H1 (cell line): ENCODE measurements around the gene SPARC. TPM values are rescaled to one million over a fixed set of nuclear protein-coding genes. Genes with fewer than 3 reads are reported as not detected.

ENCODE experiments used
- CTCF ChIA-PET: fragments of 300-600 bp; sonication (Branson Sonifier 250); formaldehyde crosslinking; loops from one replicate; lab custom pipeline; 2021; ENCODE audit not compliant: partially characterized antibody; lab: Charles Lee
- POLR2A ChIA-PET: fragments of 300-600 bp; sonication (Branson Sonifier 250); formaldehyde crosslinking; loops from one replicate; lab custom pipeline; 2021; ENCODE audit warnings: inconsistent platforms; ENCODE audit not compliant: partially characterized antibody; lab: Charles Lee
- DNase-seq, 2 experiments: peaks; one replicate each; pipeline versions ENCODE4 v3.0.0 to v3.0.0-alpha.2; 2010 to 2022; ENCODE audit warnings: low spot score in 2 of 2, low read depth in 1 of 2, mixed read lengths in 1 of 2
- FAIRE-seq: peaks from 2 replicates; lab custom pipeline; 2011; peaks lifted over from hg19 to GRCh38; lab: Jason Lieb, UNC
- H2AFZ ChIP-seq: 2 replicates; pipeline ENCODE4 v1.8.1; 2012; ENCODE audit warnings: low read length, inconsistent platforms
- H2AK5ac ChIP-seq: 2 replicates; pipeline ENCODE4 v1.6.1; 2013; ENCODE audit warnings: low read depth, low read length
- H2BK120ac ChIP-seq: replicated peaks from 2 replicates; pipeline ENCODE3; 2013; ENCODE audit warnings: low read depth, low read length, inconsistent platforms
- H2BK12ac ChIP-seq: 2 replicates; pipeline ENCODE4 v1.6.1; 2013; ENCODE audit warnings: low read depth, low read length
- H2BK15ac ChIP-seq: 2 replicates; pipeline ENCODE4 v1.6.1; 2013; ENCODE audit warnings: low read length
- H2BK20ac ChIP-seq: 2 replicates; pipeline ENCODE4 v1.6.1; 2013; ENCODE audit warnings: low read length
- H2BK5ac ChIP-seq: 2 replicates; pipeline ENCODE4 v1.6.1; 2013; ENCODE audit warnings: low read depth, low read length
- H3K14ac ChIP-seq: 2 replicates; pipeline ENCODE4 v1.6.1; 2013; ENCODE audit warnings: inconsistent platforms; ENCODE audit not compliant: insufficient read length
- H3K18ac ChIP-seq: 2 replicates; pipeline ENCODE4 v1.6.1; 2013; ENCODE audit warnings: low read length; ENCODE audit errors: extremely low read depth
- H3K23ac ChIP-seq: 2 replicates; pipeline ENCODE4 v1.6.1; 2013; ENCODE audit warnings: inconsistent platforms; ENCODE audit not compliant: insufficient read length
- H3K23me2 ChIP-seq: 2 replicates; pipeline ENCODE4 v1.6.1; 2013; ENCODE audit warnings: low read depth, low read length
- H3K27ac ChIP-seq: 2 replicates; pipeline ENCODE4 v1.6.1; 2011; ENCODE audit warnings: low read depth, low read length, inconsistent platforms
- H3K27me3 ChIP-seq, 4 experiments: replicated peaks in 1 of 4; 1 replicate in 1 of 4; 2 replicates in 3 of 4; pipeline versions ENCODE4 v1.6.1 to v1.8.1; 2011 to 2013; ENCODE audit warnings: low read length in 3 of 4, mild to moderate bottlenecking in 3 of 4, inconsistent platforms in 2 of 4, mixed read lengths in 2 of 4, moderate library complexity in 1 of 4; ENCODE audit not compliant: control insufficient read depth in 3 of 4, insufficient read depth in 3 of 4; ENCODE audit errors: extremely low read depth in 1 of 4
- H3K36me3 ChIP-seq, 4 experiments: 2 replicates each; pipeline versions ENCODE4 v1.6.1 to v1.8.1; 2011 to 2013; ENCODE audit warnings: mild to moderate bottlenecking in 4 of 4, low read length in 3 of 4, moderate library complexity in 2 of 4, control low read depth in 1 of 4, inconsistent platforms in 1 of 4; ENCODE audit not compliant: insufficient read depth in 4 of 4, control insufficient read depth in 2 of 4
- H3K4ac ChIP-seq: replicated peaks from 2 replicates; pipeline ENCODE3; 2013; ENCODE audit warnings: low read length, low read depth, mixed read lengths, inconsistent platforms; ENCODE audit not compliant: insufficient read length
- H3K4me1 ChIP-seq, 4 experiments: replicated peaks in 1 of 4; 1 replicate in 1 of 4; 2 replicates in 3 of 4; pipeline versions ENCODE4 v1.6.1 to v1.8.1; 2011 to 2013; ENCODE audit warnings: low read length in 3 of 4, inconsistent platforms in 2 of 4, mixed read lengths in 1 of 4; ENCODE audit not compliant: insufficient read depth in 4 of 4, control insufficient read depth in 3 of 4
- H3K4me2 ChIP-seq, 2 experiments: 2 replicates each; pipeline versions ENCODE4 v1.6.1 to v1.8.1; 2011 to 2013; ENCODE audit warnings: low read depth in 2 of 2, low read length in 2 of 2, control low read depth in 1 of 2, inconsistent platforms in 1 of 2, mild to moderate bottlenecking in 1 of 2; ENCODE audit not compliant: insufficient read depth in 1 of 2
- H3K4me3 ChIP-seq, 4 experiments: fragments of 200-600, 300-600 bp in 1 of 4; sonication (generic), shearing (Covaris generic), sonication (Bioruptor Twin) in 1 of 4; 2 replicates each; pipeline versions ENCODE4 v1.5.1 to v1.8.1; 2011 to 2016; ENCODE audit warnings: low read length in 4 of 4, low read depth in 3 of 4, control low read depth in 2 of 4, inconsistent platforms in 2 of 4, mild to moderate bottlenecking in 2 of 4, mixed read lengths in 1 of 4, moderate library complexity in 1 of 4; ENCODE audit not compliant: insufficient read depth in 2 of 4; ENCODE audit errors: extremely low read depth in 1 of 4
- H3K56ac ChIP-seq: replicated peaks from 2 replicates; pipeline ENCODE3; 2013; ENCODE audit warnings: low read depth, mild to moderate bottlenecking, mixed read lengths, low read length, inconsistent platforms; ENCODE audit not compliant: insufficient read length
- H3K79me1 ChIP-seq: 2 replicates; pipeline ENCODE4 v1.6.1; 2013; ENCODE audit warnings: low read depth, low read length, control low read depth
- H3K79me2 ChIP-seq, 2 experiments: 2 replicates each; pipeline versions ENCODE4 v1.6.1 to v1.8.1; 2012 to 2013; ENCODE audit warnings: low read length in 2 of 2, mild to moderate bottlenecking in 2 of 2, inconsistent platforms in 1 of 2; ENCODE audit not compliant: insufficient read depth in 2 of 2, control insufficient read depth in 1 of 2
- H3K9ac ChIP-seq, 4 experiments: replicated peaks in 1 of 4; 1 replicate in 1 of 4; 2 replicates in 3 of 4; pipeline versions ENCODE4 v1.6.1 to v1.8.1; 2011 to 2013; ENCODE audit warnings: low read depth in 3 of 4, low read length in 3 of 4, control low read depth in 2 of 4, mild to moderate bottlenecking in 2 of 4, moderate library complexity in 2 of 4, inconsistent platforms in 1 of 4; ENCODE audit errors: extremely low read depth in 1 of 4
- H3K9me3 ChIP-seq, 2 experiments: 2 replicates each; pipeline versions ENCODE4 v1.6.1 to v1.8.1; 2012 to 2013; ENCODE audit warnings: mild to moderate bottlenecking in 2 of 2, moderate library complexity in 2 of 2, control low read depth in 1 of 2, inconsistent platforms in 1 of 2, low read depth in 1 of 2, low read length in 1 of 2, mixed read lengths in 1 of 2; ENCODE audit not compliant: insufficient read depth in 2 of 2
- H4K20me1 ChIP-seq, 2 experiments: replicated peaks in 1 of 2; 2 replicates each; pipeline versions ENCODE3 to v1.8.1; 2011 to 2013; ENCODE audit warnings: inconsistent platforms in 2 of 2, low read length in 2 of 2, mild to moderate bottlenecking in 1 of 2; ENCODE audit not compliant: insufficient read depth in 2 of 2, control insufficient read depth in 1 of 2
- H4K5ac ChIP-seq: 2 replicates; pipeline ENCODE4 v1.6.1; 2013; ENCODE audit warnings: low read length, low read depth, mixed read lengths, inconsistent platforms; ENCODE audit not compliant: insufficient read length
- H4K8ac ChIP-seq: 2 replicates; pipeline ENCODE4 v1.8.0; 2013; ENCODE audit warnings: mild to moderate bottlenecking, moderate library complexity, low read length, inconsistent platforms; ENCODE audit not compliant: insufficient read depth; ENCODE audit errors: extremely low read depth
- H4K91ac ChIP-seq: replicated peaks from 2 replicates; pipeline ENCODE3; 2013; ENCODE audit warnings: low read length, mixed read lengths, inconsistent platforms; ENCODE audit not compliant: insufficient read length
- ASH2L ChIP-seq: fragments of 200-600, 300-600 bp; sonication (generic); IDR thresholded peaks from one replicate; pipeline ENCODE4 v1.7.1; 2017; ENCODE audit warnings: low read length
- BCL11A ChIP-seq, 2 experiments: IDR thresholded peaks; one replicate each; pipeline ENCODE4 v1.6.1; 2011; ENCODE audit warnings: low read depth in 2 of 2, low read length in 2 of 2, mild to moderate bottlenecking in 2 of 2
- EZH2 ChIP-seq: fragments of 200-600 bp; sonication (generic); IDR thresholded peaks from 2 replicates; pipeline ENCODE4 v1.7.1; 2012; ENCODE audit warnings: low read depth, mild to moderate bottlenecking, moderate library complexity, low read length, inconsistent platforms; ENCODE audit not compliant: severe bottlenecking
- FOSL1 ChIP-seq: IDR thresholded peaks from 2 replicates; pipeline ENCODE4 v1.6.1; 2011; ENCODE audit warnings: mild to moderate bottlenecking, low read depth, low read length, moderate library complexity; ENCODE audit not compliant: insufficient read depth
- GABPA ChIP-seq: IDR thresholded peaks from 2 replicates; pipeline ENCODE4 v1.6.1; 2011; ENCODE audit warnings: mild to moderate bottlenecking, low read length, moderate library complexity, borderline replicate concordance; ENCODE audit not compliant: insufficient read depth
- HDAC2 ChIP-seq, 2 experiments: fragments of 300-600 bp in 1 of 2; sonication (generic) in 1 of 2; IDR thresholded peaks; 2 replicates each; pipeline ENCODE4 v1.6.1; 2011 to 2012; ENCODE audit warnings: low read depth in 2 of 2, low read length in 2 of 2, mild to moderate bottlenecking in 2 of 2, moderate library complexity in 2 of 2, borderline replicate concordance in 1 of 2, inconsistent platforms in 1 of 2
- NRF1 ChIP-seq: IDR thresholded peaks from 2 replicates; pipeline ENCODE4 v1.6.1; 2011; ENCODE audit warnings: mild to moderate bottlenecking, low read depth, low read length, improper control_type of control experiment
- POLR2A ChIP-seq, 2 experiments: IDR thresholded peaks; 1 replicate in 1 of 2; 2 replicates in 1 of 2; pipeline ENCODE4 v1.6.1; 2011; ENCODE audit warnings: low read depth in 2 of 2, low read length in 2 of 2, mild to moderate bottlenecking in 2 of 2; ENCODE audit errors: control extremely low read depth in 1 of 2
- POU5F1 ChIP-seq: IDR thresholded peaks from 2 replicates; pipeline ENCODE4 v1.6.1; 2011; ENCODE audit warnings: low read depth, mild to moderate bottlenecking, low read length, moderate library complexity
- SAP30 ChIP-seq: fragments of 300-600 bp; sonication (generic); IDR thresholded peaks from 2 replicates; pipeline ENCODE4 v1.7.1; 2012; ENCODE audit warnings: low read length, moderate library complexity, mild to moderate bottlenecking, inconsistent platforms; ENCODE audit not compliant: insufficient read depth, insufficient replicate concordance
- SIN3A ChIP-seq, 2 experiments: IDR thresholded peaks in 1 of 2; conservative IDR thresholded peaks in 1 of 2; 2 replicates each; pipeline ENCODE4 v1.6.1; 2011 to 2012; ENCODE audit warnings: low read length in 2 of 2, improper control_type of control experiment in 1 of 2, low read depth in 1 of 2, mild to moderate bottlenecking in 1 of 2
- TAF7 ChIP-seq: optimal IDR thresholded peaks from 2 replicates; pipeline ENCODE3; 2011; ENCODE audit warnings: low read depth, mild to moderate bottlenecking, inconsistent platforms, low read length, moderate library complexity, borderline replicate concordance
- TEAD4 ChIP-seq: IDR thresholded peaks from 2 replicates; pipeline ENCODE4 v1.6.1; 2012; ENCODE audit warnings: low read depth, low read length, inconsistent platforms, mixed read lengths
- YY1 ChIP-seq: IDR thresholded peaks from 2 replicates; pipeline ENCODE4 v1.6.1; 2011; ENCODE audit warnings: low read depth, mild to moderate bottlenecking, low read length
- polyA plus RNA-seq, 7 experiments: library from polyadenylated mRNA; depleted of rRNA in 3 of 7; stranded (reverse) in 5 of 7; unstranded in 2 of 7; fragments of >200 nt in 5 of 7; fragments of 200-250 nt in 2 of 7; gene quantifications; 1 replicate in 5 of 7; 2 replicates in 1 of 7; 4 replicates in 1 of 7; pipeline versions ENCODE4 v1.2.1 to v1.2.3, GENCODE V29; 2011 to 2013; ENCODE audit warnings: missing spikeins in 2 of 7, mixed read lengths in 2 of 7
- total RNA-seq: library from RNA; stranded (reverse); fragmentation: NEBNext Ultra II Directional; extraction: Animal tissue kit (Norgen Biotek cat#: 25700); gene quantifications from 2 replicates; pipeline ENCODE4 v1.2.1, GENCODE V29; 2021

Gene SPARC
- total and polyA plus RNA-seq, 2 of the 8 experiments (the other 6 are each of a cell fraction or from before 2014, with no cell fraction given): 375 to 438 TPM

DNA sequence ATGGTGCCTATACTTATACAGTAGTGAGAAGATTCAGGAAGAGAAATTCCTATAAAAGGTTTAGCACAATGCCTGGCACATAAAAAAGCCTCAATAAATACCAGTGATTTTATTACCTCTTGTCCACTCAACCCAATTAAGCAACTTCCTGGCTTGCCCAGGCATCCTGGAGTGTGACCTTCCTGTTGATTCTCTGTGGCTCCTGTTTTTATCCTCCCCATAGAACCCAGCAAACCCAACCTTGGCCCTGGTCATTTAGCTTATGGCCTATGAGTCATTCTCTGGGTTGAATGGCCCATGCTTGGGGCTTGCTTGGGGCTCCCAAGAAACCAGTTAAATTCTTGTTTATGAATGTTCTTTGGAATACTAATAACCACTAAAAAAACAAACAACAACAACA is 21.4 kb upstream of the SPARC start:
- no peak overlapping the region for H2BK15ac ChIP-seq
- no peak overlapping the region for H3K9ac ChIP-seq
- 0 out of 2 replicates have a peak overlapping the region, but pooled peaks have one; percentile 29 for H2AFZ ChIP-seq
- H3K23me2 ChIP-seq: no peaks in the 10 kb centered on the region
- no peak overlapping the region for H3K4me3 ChIP-seq
- ChIA-PET CTCF (interaction anchor here (0.9 to 6.3 kb wide), 9 partner anchors 12 to 56 kb away, joined by 3 to 53 read pairs (median 7); no protein-coding TSS in a partner anchor), POLR2A (interaction anchor here (1.0 to 1.9 kb wide), 5 partner anchors 9 to 64 kb away, joined by 3 to 8 read pairs (median 3); partner anchors contain the start of gene SPARC)
- H2BK12ac ChIP-seq: no peak overlapping the region
- H3K27ac ChIP-seq: no peak overlapping the region
- no peak overlapping the region for H3K4me2 ChIP-seq
- H3K79me1 ChIP-seq: no peaks in the 10 kb centered on the region
- H4K5ac ChIP-seq: no peak overlapping the region
- H4K8ac ChIP-seq: no peak overlapping the region
- DNase-seq (no peak), FAIRE-seq (no peak)
- no peak overlapping the region for H3K56ac ChIP-seq
- no peak overlapping the region for H2AK5ac ChIP-seq
- no peak overlapping the region for H2BK20ac ChIP-seq
- H3K27me3 ChIP-seq: peaks cover 0 to 1% (median 0%) of the 10 kb centered on the region in 4 experiments; a peak in 1 of 7 replicates
- no peaks in the 10 kb centered on the region for H3K79me2 ChIP-seq
- H3K36me3 ChIP-seq: no peaks in the 10 kb centered on the region
- H3K18ac ChIP-seq: no peak overlapping the region
- no peaks in the 10 kb centered on the region for H3K9me3 ChIP-seq
- H4K91ac ChIP-seq: no peak overlapping the region
- no peak overlapping the region for H3K23ac ChIP-seq
- H2BK120ac ChIP-seq: no peak overlapping the region
- H3K14ac ChIP-seq: no peak overlapping the region
- H4K20me1 ChIP-seq: no peaks in the 10 kb centered on the region
- no peaks in the 10 kb centered on the region for H3K4me1 ChIP-seq
- no peak overlapping the region for H2BK5ac ChIP-seq
- no peak overlapping the region for H3K4ac ChIP-seq
- TF ChIP-seq TEAD4: no peak
- no peak for TF ChIP-seq POLR2A (IDR thresholded peaks at IDR 0.05; ENCODE audit: control extremely low read depth in 1 of 2, low read depth in 2 of 2, low read length in 2 of 2)
- TF ChIP-seq FOSL1: no peak
- no peak for TF ChIP-seq POU5F1
- TF ChIP-seq TAF7: no peak
- no peak for TF ChIP-seq BCL11A (IDR thresholded peaks at IDR 0.05; ENCODE audit: low read depth in 2 of 2, low read length in 2 of 2)
- TF ChIP-seq ASH2L: no peak
- no peak for TF ChIP-seq EZH2
- no peak for TF ChIP-seq YY1
- TF ChIP-seq GABPA: no peak
- TF ChIP-seq SIN3A (conservative IDR thresholded peaks at IDR 0.05 in 1 of 2, IDR thresholded peaks at IDR 0.05 in 1 of 2; ENCODE audit: low read depth in 1 of 2, low read length in 2 of 2): no peak
- no peak for TF ChIP-seq NRF1
- TF ChIP-seq SAP30: no peak
- no peak for TF ChIP-seq HDAC2 (IDR thresholded peaks at IDR 0.05; ENCODE audit: borderline replicate concordance in 1 of 2, low read depth in 2 of 2, low read length in 2 of 2)
